HEK293 (cell line): ENCODE results near the gene ATG4A.

ENCODE experiments used
- CTCF ChIA-PET: fragments of 350-600 bp; formaldehyde crosslinking; extraction: SDS; loops from one replicate; lab custom pipeline; 2021; ENCODE audit warnings: antibody characterized with exemption; lab: Yijun Ruan, JAX
- POLR2A ChIA-PET: fragments of 300-600 bp; formaldehyde crosslinking; extraction: SDS; loops from one replicate; lab custom pipeline; 2020; ENCODE audit warnings: antibody characterized with exemption, inconsistent platforms; lab: Yijun Ruan, JAX
- H3K27ac ChIP-seq: fragments of 200-500 bp; sonication (Bioruptor generic); 2 replicates; pipeline ENCODE4 v1.5.1; 2014; ENCODE audit warnings: low read depth, low read length, control low read depth, inconsistent platforms; ENCODE audit errors: extremely low read depth
- H3K36me3 ChIP-seq, 2 experiments: fragments of 200-500 bp in 1 of 2; sonication (Bioruptor generic) in 1 of 2; 1 replicate in 1 of 2; 2 replicates in 1 of 2; pipeline ENCODE4 v1.5.1; 2014 to 2017; ENCODE audit warnings: inconsistent platforms in 2 of 2, low read length in 2 of 2; ENCODE audit not compliant: control insufficient read depth in 2 of 2, insufficient read depth in 1 of 2
- H3K4me1 ChIP-seq: fragments of 200-500 bp; sonication (Bioruptor generic); 2 replicates; pipeline ENCODE4 v1.5.1; 2014; ENCODE audit warnings: mild to moderate bottlenecking, low read length, inconsistent platforms; ENCODE audit not compliant: control insufficient read depth, insufficient read depth
- H3K4me3 ChIP-seq: 2 replicates; pipeline ENCODE4 v1.5.1; 2011; ENCODE audit warnings: low read depth, mild to moderate bottlenecking, control low read depth, low read length, moderate library complexity
- H3K9me3 ChIP-seq: fragments of 200-500 bp; sonication (Bioruptor generic); 2 replicates; pipeline ENCODE4 v1.5.1; 2014; ENCODE audit warnings: low read depth, low read length, inconsistent platforms; ENCODE audit not compliant: control insufficient read depth, insufficient read depth
- GFI1B ChIP-seq: fragments of 450-650 bp; formaldehyde crosslinking; IDR thresholded peaks from 2 replicates; pipeline ENCODE4 v1.5.1; 2016; ENCODE audit warnings: missing biosample characterization, missing genetic modification characterization
- GLI4 ChIP-seq: fragments of 450-650 bp; formaldehyde crosslinking; IDR thresholded peaks from 2 replicates; pipeline ENCODE4 v1.5.1; 2016; ENCODE audit warnings: missing biosample characterization, missing genetic modification characterization
- HOXA7 ChIP-seq: sonication (generic); formaldehyde crosslinking; IDR thresholded peaks from 2 replicates; pipeline ENCODE4 v1.8.1; 2022; ENCODE audit warnings: missing genetic modification reagents, borderline replicate concordance
- KLF8 ChIP-seq: fragments of 450-650 bp; formaldehyde crosslinking; IDR thresholded peaks from 2 replicates; pipeline ENCODE4 v1.5.1; 2016; ENCODE audit warnings: missing biosample characterization, missing genetic modification characterization
- MYNN ChIP-seq: fragments of 450-650 bp; formaldehyde crosslinking; IDR thresholded peaks from 2 replicates; pipeline ENCODE4 v1.5.1; 2016; ENCODE audit warnings: missing biosample characterization, missing genetic modification characterization, borderline replicate concordance
- REPIN1 ChIP-seq: fragments of 450-650 bp; formaldehyde crosslinking; IDR thresholded peaks from 2 replicates; pipeline ENCODE4 v1.5.1; 2017; ENCODE audit warnings: missing biosample characterization, missing genetic modification characterization, low read depth
- TCF7L2 ChIP-seq: IDR thresholded peaks from 2 replicates; pipeline ENCODE4 v1.6.1; 2011; ENCODE audit warnings: low read depth, mild to moderate bottlenecking, inconsistent platforms, low read length, moderate library complexity, borderline replicate concordance
- ZBTB8A ChIP-seq: fragments of 450-650 bp; formaldehyde crosslinking; IDR thresholded peaks from 2 replicates; pipeline ENCODE4 v1.5.1; 2016; ENCODE audit warnings: missing biosample characterization, missing genetic modification characterization
- ZFHX2 ChIP-seq: fragments of 450-650 bp; formaldehyde crosslinking; conservative IDR thresholded peaks from 2 replicates; pipeline ENCODE4 v1.5.1; 2016; ENCODE audit warnings: missing biosample characterization, missing genetic modification characterization
- ZNF114 ChIP-seq: fragments of 450-650 bp; formaldehyde crosslinking; IDR thresholded peaks from 2 replicates; pipeline ENCODE4 v1.5.0; 2017; ENCODE audit warnings: missing biosample characterization, missing genetic modification characterization
- ZNF132 ChIP-seq: fragments of 450-650 bp; formaldehyde crosslinking; IDR thresholded peaks from 2 replicates; pipeline ENCODE4 v1.5.1; 2017; ENCODE audit warnings: missing biosample characterization, missing genetic modification characterization, borderline replicate concordance
- ZNF146 ChIP-seq: fragments of 450-650 bp; formaldehyde crosslinking; IDR thresholded peaks from 2 replicates; pipeline ENCODE4 v1.5.1; 2016; ENCODE audit warnings: missing biosample characterization, missing genetic modification characterization
- ZNF157 ChIP-seq: fragments of 450-650 bp; formaldehyde crosslinking; IDR thresholded peaks from 2 replicates; pipeline ENCODE4 v1.5.1; 2016; ENCODE audit warnings: missing biosample characterization, missing genetic modification characterization
- ZNF16 ChIP-seq: fragments of 450-650 bp; formaldehyde crosslinking; IDR thresholded peaks from 2 replicates; pipeline ENCODE4 v1.5.1; 2016; ENCODE audit warnings: low read depth, missing biosample characterization, missing genetic modification characterization
- ZNF174 ChIP-seq: fragments of 450-650 bp; formaldehyde crosslinking; IDR thresholded peaks from 2 replicates; pipeline ENCODE4 v1.5.0; 2017; ENCODE audit warnings: missing biosample characterization, mild to moderate bottlenecking, missing genetic modification characterization
- ZNF19 ChIP-seq: fragments of 450-650 bp; formaldehyde crosslinking; IDR thresholded peaks from 2 replicates; pipeline ENCODE4; 2016; ENCODE audit warnings: missing biosample characterization, missing genetic modification characterization, low read depth
- ZNF211 ChIP-seq: fragments of 450-650 bp; formaldehyde crosslinking; IDR thresholded peaks from 2 replicates; pipeline ENCODE4 v1.5.1; 2016; ENCODE audit warnings: low read depth, missing biosample characterization, missing genetic modification characterization
- ZNF223 ChIP-seq: fragments of 450-650 bp; formaldehyde crosslinking; IDR thresholded peaks from 2 replicates; pipeline ENCODE4 v1.5.1; 2016; ENCODE audit warnings: missing biosample characterization, missing genetic modification characterization
- ZNF239 ChIP-seq: fragments of 450-650 bp; formaldehyde crosslinking; IDR thresholded peaks from 2 replicates; pipeline ENCODE4 v1.5.1; 2016; ENCODE audit warnings: missing biosample characterization, missing genetic modification characterization
- ZNF274 ChIP-seq, 2 experiments: fragments of 200-500 bp in 1 of 2; fragments of 450-650 bp in 1 of 2; sonication (Bioruptor generic) in 1 of 2; formaldehyde crosslinking in 1 of 2; IDR thresholded peaks; 2 replicates each; pipeline versions ENCODE4 v1.5.1 to v1.6.1; 2014 to 2016; ENCODE audit warnings: borderline replicate concordance in 1 of 2, inconsistent platforms in 1 of 2, low read length in 1 of 2, missing biosample characterization in 1 of 2, missing genetic modification characterization in 1 of 2
- ZNF311 ChIP-seq: fragments of 450-650 bp; formaldehyde crosslinking; IDR thresholded peaks from 2 replicates; pipeline ENCODE4 v1.5.1; 2017; ENCODE audit warnings: missing biosample characterization, missing genetic modification characterization, borderline replicate concordance
- ZNF335 ChIP-seq: fragments of 450-650 bp; formaldehyde crosslinking; conservative IDR thresholded peaks from 2 replicates; pipeline ENCODE4 v1.5.1; 2016; ENCODE audit warnings: missing biosample characterization, missing genetic modification characterization
- ZNF341 ChIP-seq: fragments of 450-650 bp; formaldehyde crosslinking; IDR thresholded peaks from 2 replicates; pipeline ENCODE4; 2016; ENCODE audit warnings: low read depth, missing biosample characterization, missing genetic modification characterization
- ZNF510 ChIP-seq: fragments of 450-650 bp; formaldehyde crosslinking; IDR thresholded peaks from 2 replicates; pipeline ENCODE4 v1.5.1; 2018; ENCODE audit warnings: mild to moderate bottlenecking, missing genetic modification characterization, missing biosample characterization; ENCODE audit not compliant: insufficient replicate concordance
- ZNF560 ChIP-seq: fragments of 450-650 bp; formaldehyde crosslinking; IDR thresholded peaks from 2 replicates; pipeline ENCODE4 v1.5.1; 2017; ENCODE audit warnings: missing biosample characterization, missing genetic modification characterization, borderline replicate concordance
- ZNF600 ChIP-seq: fragments of 450-650 bp; formaldehyde crosslinking; IDR thresholded peaks from 2 replicates; pipeline ENCODE4 v1.5.1; 2016; ENCODE audit warnings: missing biosample characterization, missing genetic modification characterization
- ZNF677 ChIP-seq: fragments of 450-650 bp; IDR thresholded peaks from 2 replicates; pipeline ENCODE4 v1.5.0; 2018; ENCODE audit warnings: missing biosample characterization, mild to moderate bottlenecking, missing genetic modification characterization, moderate library complexity
- ZNF701 ChIP-seq: fragments of 450-650 bp; formaldehyde crosslinking; IDR thresholded peaks from 2 replicates; pipeline ENCODE4 v1.5.1; 2016; ENCODE audit warnings: missing biosample characterization, missing genetic modification characterization
- ZNF843 ChIP-seq: fragments of 450-650 bp; formaldehyde crosslinking; IDR thresholded peaks from 2 replicates; pipeline ENCODE4 v1.5.1; 2016; ENCODE audit warnings: missing biosample characterization, missing genetic modification characterization
- ZSCAN23 ChIP-seq: fragments of 450-650 bp; formaldehyde crosslinking; IDR thresholded peaks from 2 replicates; pipeline ENCODE4 v1.5.1; 2016; ENCODE audit warnings: missing biosample characterization, missing genetic modification characterization
- TF ChIP-seq, protein P1 (sequence below): fragments of 450-650 bp; formaldehyde crosslinking; IDR thresholded peaks from 2 replicates; pipeline ENCODE4; 2016; ENCODE audit warnings: missing biosample characterization, missing genetic modification characterization
- TF ChIP-seq, protein P2 (sequence below): fragments of 450-650 bp; formaldehyde crosslinking; IDR thresholded peaks from 2 replicates; pipeline ENCODE4 v1.5.1; 2017; ENCODE audit warnings: missing biosample characterization, missing genetic modification characterization
- TF ChIP-seq, protein P3 (sequence below): fragments of 450-650 bp; formaldehyde crosslinking; IDR thresholded peaks from 2 replicates; pipeline ENCODE4 v1.5.1; 2016; ENCODE audit warnings: missing biosample characterization, missing genetic modification characterization
- TF ChIP-seq, protein P4 (sequence below): fragments of 450-650 bp; formaldehyde crosslinking; IDR thresholded peaks from 2 replicates; pipeline ENCODE4 v1.5.1; 2017; ENCODE audit warnings: missing biosample characterization, missing genetic modification characterization

Gene ATG4A

DNA sequence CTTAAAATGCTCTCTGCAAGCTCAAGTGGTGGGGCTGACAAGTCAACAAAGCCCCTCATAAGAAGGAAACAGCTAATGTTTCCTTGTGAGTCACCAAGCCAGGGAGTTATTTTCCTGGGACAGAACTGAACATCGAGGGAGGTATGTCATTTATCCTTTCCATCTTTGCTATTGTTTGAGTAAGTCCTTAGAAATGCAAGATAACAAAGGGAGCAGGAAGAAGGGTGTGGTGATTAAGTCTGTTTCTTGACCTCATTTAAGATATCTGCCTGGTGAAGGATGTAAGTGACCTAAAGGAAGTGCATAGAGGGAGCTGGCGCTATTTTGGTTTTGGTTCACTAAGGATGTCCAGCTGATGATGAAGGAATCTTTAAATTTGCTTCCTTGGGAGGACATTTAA lies 39.9 kb downstream of the ATG4A start:
- H3K9me3 ChIP-seq, result no peaks in the 10 kb centered on the region
- no peak for TF ChIP-seq REPIN1
- TF ChIP-seq ZNF843 (tag by site-specific recombination), result no peak
- no peak for TF ChIP-seq HOXA7 (CRISPR knock-in tag)
- no peak for TF ChIP-seq TCF7L2
- no peak for TF ChIP-seq ZFHX2 (tag by site-specific recombination)
- TF ChIP-seq ZNF211 (tag by site-specific recombination), result no peak
- no peak for TF ChIP-seq ZNF560 (tag by site-specific recombination)
- no peak for TF ChIP-seq ZBTB8A (tag by site-specific recombination)
- TF ChIP-seq, protein P1, sequence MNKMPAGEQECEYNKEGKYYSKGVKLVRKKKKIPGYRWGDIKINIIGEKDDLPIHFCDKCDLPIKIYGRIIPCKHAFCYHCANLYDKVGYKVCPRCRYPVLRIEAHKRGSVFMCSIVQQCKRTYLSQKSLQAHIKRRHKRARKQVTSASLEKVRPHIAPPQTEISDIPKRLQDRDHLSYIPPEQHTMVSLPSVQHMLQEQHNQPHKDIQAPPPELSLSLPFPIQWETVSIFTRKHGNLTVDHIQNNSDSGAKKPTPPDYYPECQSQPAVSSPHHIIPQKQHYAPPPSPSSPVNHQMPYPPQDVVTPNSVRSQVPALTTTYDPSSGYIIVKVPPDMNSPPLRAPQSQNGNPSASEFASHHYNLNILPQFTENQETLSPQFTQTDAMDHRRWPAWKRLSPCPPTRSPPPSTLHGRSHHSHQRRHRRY (tag by site-specific recombination), result no peak
- TF ChIP-seq, protein P2, sequence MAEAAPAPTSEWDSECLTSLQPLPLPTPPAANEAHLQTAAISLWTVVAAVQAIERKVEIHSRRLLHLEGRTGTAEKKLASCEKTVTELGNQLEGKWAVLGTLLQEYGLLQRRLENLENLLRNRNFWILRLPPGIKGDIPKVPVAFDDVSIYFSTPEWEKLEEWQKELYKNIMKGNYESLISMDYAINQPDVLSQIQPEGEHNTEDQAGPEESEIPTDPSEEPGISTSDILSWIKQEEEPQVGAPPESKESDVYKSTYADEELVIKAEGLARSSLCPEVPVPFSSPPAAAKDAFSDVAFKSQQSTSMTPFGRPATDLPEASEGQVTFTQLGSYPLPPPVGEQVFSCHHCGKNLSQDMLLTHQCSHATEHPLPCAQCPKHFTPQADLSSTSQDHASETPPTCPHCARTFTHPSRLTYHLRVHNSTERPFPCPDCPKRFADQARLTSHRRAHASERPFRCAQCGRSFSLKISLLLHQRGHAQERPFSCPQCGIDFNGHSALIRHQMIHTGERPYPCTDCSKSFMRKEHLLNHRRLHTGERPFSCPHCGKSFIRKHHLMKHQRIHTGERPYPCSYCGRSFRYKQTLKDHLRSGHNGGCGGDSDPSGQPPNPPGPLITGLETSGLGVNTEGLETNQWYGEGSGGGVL, result no peak
- TF ChIP-seq ZNF174 (tag by site-specific recombination), result no peak
- no peak for TF ChIP-seq ZNF239 (tag by site-specific recombination)
- no peak for TF ChIP-seq ZNF16
- TF ChIP-seq ZNF600, result no peak
- no peak for TF ChIP-seq ZNF146 (tag by site-specific recombination)
- no peak for TF ChIP-seq GLI4 (tag by site-specific recombination)
- TF ChIP-seq ZNF510 (tag by site-specific recombination), result no peak
- TF ChIP-seq ZNF677 (tag by site-specific recombination), result no peak
- no peak for TF ChIP-seq ZNF274 (IDR thresholded peaks at IDR 0.05; ENCODE audit: low read length)
- no peak for TF ChIP-seq ZNF274 (tag by site-specific recombination; IDR thresholded peaks at IDR 0.05; ENCODE audit: borderline replicate concordance)
- no peak for TF ChIP-seq ZNF157 (tag by site-specific recombination)
- TF ChIP-seq, all 188 proteins: peak for 0
- peaks cover 0 to 22% of the 10 kb centered on the region in 2 experiments; a peak in 2 of 3 replicates for H3K36me3 ChIP-seq
- no peak overlapping the region for H3K4me3 ChIP-seq
- no peak overlapping the region for H3K27ac ChIP-seq
- ChIA-PET POLR2A (no interaction called here), CTCF (interaction anchor here (0.6 to 0.7 kb wide), 2 partner anchors 8 to 307 kb away, joined by 3 to 4 read pairs; no protein-coding TSS in a partner anchor)
- H3K4me1 ChIP-seq, result no peaks in the 10 kb centered on the region

DNA sequence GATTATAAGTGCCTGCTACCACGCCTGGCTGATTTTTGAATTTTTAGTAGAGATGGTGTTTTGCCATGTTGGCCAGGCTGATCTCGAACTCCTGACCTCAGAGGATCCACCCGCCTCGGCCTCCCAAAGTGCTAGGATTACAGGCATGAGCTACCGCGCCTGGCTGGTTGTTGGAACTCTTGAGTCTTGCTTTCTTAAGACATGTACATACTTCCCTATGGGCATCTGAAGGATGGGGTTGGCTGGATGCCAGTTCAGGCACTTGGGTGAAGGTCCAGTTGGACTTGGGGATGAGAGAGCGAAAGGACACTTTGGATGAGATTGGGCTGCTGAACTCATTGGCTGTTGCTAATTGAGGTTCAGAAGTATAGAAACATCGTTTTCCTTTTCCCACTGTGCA lies 40.5 kb downstream of the ATG4A start:
- Histone ChIP-seq H3K4me3 (no peak overlapping the region), H3K27ac (no peak overlapping the region), H3K36me3 (peaks cover 0 to 22% of the 10 kb centered on the region in 2 experiments; a peak in 2 of 3 replicates), H3K9me3 (no peaks in the 10 kb centered on the region), H3K4me1 (no peaks in the 10 kb centered on the region)
- ChIA-PET CTCF (no interaction called here), POLR2A (no interaction called here)
- TF ChIP-seq ZNF19 (tag by site-specific recombination) (no peak), ZNF132 (tag by site-specific recombination) (no peak), ZNF341 (no peak), ZNF335 (tag by site-specific recombination) (no peak), MYNN (tag by site-specific recombination) (no peak), ZNF114 (tag by site-specific recombination) (no peak), GFI1B (tag by site-specific recombination) (no peak), ZNF223 (tag by site-specific recombination) (no peak), KLF8 (tag by site-specific recombination) (no peak), ZNF146 (tag by site-specific recombination) (no peak), ZNF311 (tag by site-specific recombination) (no peak), ZNF701 (tag by site-specific recombination) (no peak), ZSCAN23 (tag by site-specific recombination) (no peak)
- TF ChIP-seq, protein P3, sequence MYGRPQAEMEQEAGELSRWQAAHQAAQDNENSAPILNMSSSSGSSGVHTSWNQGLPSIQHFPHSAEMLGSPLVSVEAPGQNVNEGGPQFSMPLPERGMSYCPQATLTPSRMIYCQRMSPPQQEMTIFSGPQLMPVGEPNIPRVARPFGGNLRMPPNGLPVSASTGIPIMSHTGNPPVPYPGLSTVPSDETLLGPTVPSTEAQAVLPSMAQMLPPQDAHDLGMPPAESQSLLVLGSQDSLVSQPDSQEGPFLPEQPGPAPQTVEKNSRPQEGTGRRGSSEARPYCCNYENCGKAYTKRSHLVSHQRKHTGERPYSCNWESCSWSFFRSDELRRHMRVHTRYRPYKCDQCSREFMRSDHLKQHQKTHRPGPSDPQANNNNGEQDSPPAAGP (tag by site-specific recombination), result no peak
- TF ChIP-seq, protein P4, sequence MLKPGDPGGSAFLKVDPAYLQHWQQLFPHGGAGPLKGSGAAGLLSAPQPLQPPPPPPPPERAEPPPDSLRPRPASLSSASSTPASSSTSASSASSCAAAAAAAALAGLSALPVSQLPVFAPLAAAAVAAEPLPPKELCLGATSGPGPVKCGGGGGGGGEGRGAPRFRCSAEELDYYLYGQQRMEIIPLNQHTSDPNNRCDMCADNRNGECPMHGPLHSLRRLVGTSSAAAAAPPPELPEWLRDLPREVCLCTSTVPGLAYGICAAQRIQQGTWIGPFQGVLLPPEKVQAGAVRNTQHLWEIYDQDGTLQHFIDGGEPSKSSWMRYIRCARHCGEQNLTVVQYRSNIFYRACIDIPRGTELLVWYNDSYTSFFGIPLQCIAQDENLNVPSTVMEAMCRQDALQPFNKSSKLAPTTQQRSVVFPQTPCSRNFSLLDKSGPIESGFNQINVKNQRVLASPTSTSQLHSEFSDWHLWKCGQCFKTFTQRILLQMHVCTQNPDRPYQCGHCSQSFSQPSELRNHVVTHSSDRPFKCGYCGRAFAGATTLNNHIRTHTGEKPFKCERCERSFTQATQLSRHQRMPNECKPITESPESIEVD (tag by site-specific recombination), result no peak
